ENCODE results near the gene AKR1B1.

DNA sequence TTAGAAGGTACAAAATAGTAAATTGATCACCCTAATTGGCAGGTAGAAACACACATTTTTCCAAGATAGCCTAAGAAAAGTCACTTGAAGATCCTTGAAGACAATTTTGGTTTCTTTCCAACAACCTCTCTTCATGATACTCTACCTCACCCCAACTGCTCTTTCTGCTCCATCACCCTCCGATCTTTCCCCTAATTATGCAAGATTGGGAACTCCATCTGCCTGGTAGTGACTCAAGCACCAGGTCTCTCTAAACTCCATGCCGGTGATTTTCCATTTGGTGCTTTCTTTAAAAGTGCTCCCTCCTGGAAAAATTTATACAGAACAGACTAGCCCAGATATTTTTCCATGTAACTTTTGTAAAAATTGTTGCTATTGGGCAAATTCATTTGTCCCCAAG, 1.1 kb upstream of the AKR1B1 start:
- TF ChIP-seq POLR2A (IDR thresholded peaks at IDR 0.05) = no peak
- TF ChIP-seq, protein P1, sequence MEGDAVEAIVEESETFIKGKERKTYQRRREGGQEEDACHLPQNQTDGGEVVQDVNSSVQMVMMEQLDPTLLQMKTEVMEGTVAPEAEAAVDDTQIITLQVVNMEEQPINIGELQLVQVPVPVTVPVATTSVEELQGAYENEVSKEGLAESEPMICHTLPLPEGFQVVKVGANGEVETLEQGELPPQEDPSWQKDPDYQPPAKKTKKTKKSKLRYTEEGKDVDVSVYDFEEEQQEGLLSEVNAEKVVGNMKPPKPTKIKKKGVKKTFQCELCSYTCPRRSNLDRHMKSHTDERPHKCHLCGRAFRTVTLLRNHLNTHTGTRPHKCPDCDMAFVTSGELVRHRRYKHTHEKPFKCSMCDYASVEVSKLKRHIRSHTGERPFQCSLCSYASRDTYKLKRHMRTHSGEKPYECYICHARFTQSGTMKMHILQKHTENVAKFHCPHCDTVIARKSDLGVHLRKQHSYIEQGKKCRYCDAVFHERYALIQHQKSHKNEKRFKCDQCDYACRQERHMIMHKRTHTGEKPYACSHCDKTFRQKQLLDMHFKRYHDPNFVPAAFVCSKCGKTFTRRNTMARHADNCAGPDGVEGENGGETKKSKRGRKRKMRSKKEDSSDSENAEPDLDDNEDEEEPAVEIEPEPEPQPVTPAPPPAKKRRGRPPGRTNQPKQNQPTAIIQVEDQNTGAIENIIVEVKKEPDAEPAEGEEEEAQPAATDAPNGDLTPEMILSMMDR (IDR thresholded peaks at IDR 0.05) = no peak
- TF ChIP-seq EP300 (IDR thresholded peaks at IDR 0.05) = no peak
